GM12874 (cell line): ENCODE measurements around the gene KCTD10.

Experiments used
- CTCF ChIP-seq: IDR thresholded peaks from 2 replicates; pipeline ENCODE4 v1.5.1; 2011; ENCODE audit warnings: low read depth, mild to moderate bottlenecking, control low read depth, low read length, moderate library complexity; ENCODE audit not compliant: insufficient read depth

The KCTD10 gene

DNA sequence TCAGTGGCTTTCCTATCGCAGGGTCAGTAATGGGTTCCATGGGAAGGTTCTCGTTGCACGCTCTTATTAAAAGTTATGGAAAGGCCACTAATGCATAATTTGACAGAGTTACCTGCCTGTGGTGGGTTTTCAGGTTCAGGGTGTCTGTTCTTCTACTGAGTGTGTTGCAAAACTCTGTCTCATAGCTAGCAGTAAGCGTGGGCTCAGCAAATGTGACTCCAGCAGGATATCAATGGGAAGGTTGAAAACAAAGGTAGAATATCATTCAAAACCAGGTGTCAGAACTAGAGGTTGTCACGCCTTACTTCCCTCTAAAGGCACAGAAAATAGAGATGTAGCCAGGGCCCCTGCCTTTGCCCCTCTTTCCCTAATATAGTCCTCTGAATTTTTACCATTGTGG lies 25.2 kb upstream of the KCTD10 start:
- no peak for TF ChIP-seq CTCF

- no peak for TF ChIP-seq CTCF
These were observed 24.2 kb upstream of the KCTD10 start for GRCh38 chr12:109501299-109501698.

DNA sequence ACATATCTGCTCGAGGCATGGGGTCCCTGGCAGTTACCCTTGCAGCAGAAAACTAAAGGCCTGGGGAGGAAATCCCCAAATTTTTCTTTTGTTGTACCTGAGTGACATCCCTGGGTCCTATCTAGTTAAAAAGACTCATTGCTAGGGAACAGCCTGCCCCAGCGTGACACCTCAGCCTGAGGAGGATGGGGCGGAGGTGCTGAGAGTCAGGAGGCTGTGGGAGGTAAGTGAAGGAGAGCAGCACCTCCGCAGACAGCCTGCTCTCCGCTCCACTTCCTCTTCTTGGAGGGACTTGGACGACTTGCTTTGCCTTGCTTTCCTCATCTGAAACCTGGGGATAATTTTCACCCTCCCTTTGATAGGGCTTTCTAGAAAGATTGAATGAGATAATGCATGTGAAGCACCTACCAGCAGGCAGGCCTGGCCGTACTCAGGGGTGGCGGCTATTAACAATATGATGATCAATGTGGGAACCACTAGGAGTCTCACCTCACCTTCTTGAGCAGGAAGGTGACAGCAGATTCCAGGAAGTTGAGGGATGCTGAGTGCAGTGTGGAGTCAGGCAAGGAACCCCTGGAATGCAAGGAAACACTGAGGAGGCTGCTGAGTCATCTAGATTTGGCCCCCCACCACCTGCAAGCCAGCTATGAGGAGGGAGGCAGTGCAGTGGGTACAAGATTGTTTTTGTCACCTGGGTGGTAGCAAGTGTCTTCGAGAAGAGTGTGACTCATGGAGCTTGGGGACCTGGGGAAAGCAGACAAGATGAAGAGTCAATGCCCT lies 23.5 kb upstream of the KCTD10 start:
- no peak for TF ChIP-seq CTCF

DNA sequence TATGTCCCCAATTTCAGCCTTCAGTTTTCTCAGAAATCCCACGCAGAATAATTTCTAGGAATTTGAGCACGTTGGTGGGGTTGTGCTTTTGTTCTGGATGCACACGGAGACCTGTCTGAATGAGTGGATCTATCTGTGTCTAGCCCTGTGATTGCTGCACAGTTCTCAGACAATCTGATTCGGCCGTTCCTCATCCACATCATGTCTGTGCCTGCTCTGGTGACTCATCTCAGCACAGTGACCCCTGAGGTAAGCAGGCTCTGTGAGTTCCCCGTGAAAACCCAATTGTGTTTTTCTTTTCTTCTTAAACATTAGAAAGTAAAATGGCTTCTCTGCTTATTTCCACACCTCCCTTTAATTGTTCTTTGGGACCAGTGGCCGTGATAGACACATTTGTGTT lies 20.6 kb upstream of the KCTD10 start:
- no peak for TF ChIP-seq CTCF

DNA sequence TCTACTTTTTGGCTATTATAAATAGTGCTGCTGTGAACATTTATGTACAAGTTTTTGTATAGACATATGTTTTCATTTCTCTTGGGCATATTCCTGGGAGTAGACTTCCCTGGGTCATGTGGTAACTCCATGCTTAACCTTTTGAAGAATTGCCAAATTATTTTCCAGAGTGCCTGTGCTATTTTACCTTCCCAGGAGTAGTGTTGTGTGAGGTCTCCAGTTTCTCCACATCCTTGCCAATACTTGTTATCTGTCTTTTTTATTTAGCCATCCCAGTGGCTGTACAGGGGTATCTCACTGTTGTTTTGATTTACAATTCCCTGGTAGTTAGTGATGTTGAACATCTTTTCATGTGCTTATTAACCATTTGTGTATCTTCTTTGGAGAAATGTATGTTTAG lies 19.2 kb upstream of the KCTD10 start:
- no peak for TF ChIP-seq CTCF

GRCh38 chr12:109495012-109495411 lies 17.9 kb upstream of the KCTD10 start:
- TF ChIP-seq CTCF = no peak

GRCh38 chr12:109494348-109494881 lies 17.3 kb upstream of the KCTD10 start:
- TF ChIP-seq CTCF = no peak

- no peak for TF ChIP-seq CTCF
These were observed 16.8 kb upstream of the KCTD10 start for GRCh38 chr12:109493938-109494337.
